PC-3 (cell line): ENCODE measurements around the gene ADARB2. TPM values are rescaled to one million over a fixed set of nuclear protein-coding genes. Genes with fewer than 3 reads are reported as not detected.

Experiments used
- ATAC-seq: fragments of 200-7000 bp; cut with Tn5 transposase; 2 replicates; pipeline ENCODE4 v1.9.1; 2020; ENCODE audit warnings: mild to moderate bottlenecking, moderate library complexity
- BruUV-seq: library from RNA; stranded (reverse); fragments of 400-500 nt; replicated peaks from 2 replicates; lab custom pipeline; 2021; lab: Mats Ljungman, UMichigan
- CTCF ChIA-PET: fragments of 300-600 bp; sonication (Branson Sonifier 250); formaldehyde crosslinking; loops from one replicate; lab custom pipeline; 2022; ENCODE audit warnings: antibody characterized with exemption; lab: Charles Lee
- POLR2A ChIA-PET: fragments of 300-600 bp; sonication (Branson Sonifier 250); formaldehyde crosslinking; loops from one replicate; lab custom pipeline; 2022; ENCODE audit warnings: antibody characterized with exemption; ENCODE audit not compliant: unreplicated experiment; lab: Charles Lee
- DNase-seq: peaks from one replicate; pipeline ENCODE4 v3.0.0-alpha.2; 2015
- H2AFZ ChIP-seq: fragments of 300-600 bp; sonication (generic); 2 replicates; pipeline ENCODE4 v1.6.0; 2016; ENCODE audit warnings: antibody characterized with exemption, low read length
- H3F3A ChIP-seq: fragments of 300-600 bp; sonication (generic); one replicate; pipeline ENCODE4 v1.6.0; 2017; ENCODE audit warnings: antibody characterized with exemption, low read length, control low read depth, mild to moderate bottlenecking; ENCODE audit not compliant: unreplicated experiment
- H3K27ac ChIP-seq: fragments of 300-600 bp; sonication (generic); 2 replicates; pipeline ENCODE4 v1.5.1; 2016; ENCODE audit warnings: mild to moderate bottlenecking, low read length
- H3K27me3 ChIP-seq: fragments of 300-600 bp; sonication (generic); 2 replicates; pipeline ENCODE4 v1.6.1; 2016; ENCODE audit warnings: low read length, mixed read lengths
- H3K36me3 ChIP-seq: fragments of 300-600 bp; sonication (generic); 2 replicates; pipeline ENCODE4 v1.6.1; 2016; ENCODE audit warnings: low read depth, mixed run types, low read length, mixed read lengths
- H3K4me1 ChIP-seq: fragments of 300-600 bp; sonication (generic); 2 replicates; pipeline ENCODE4 v1.5.1; 2016; ENCODE audit warnings: low read length; ENCODE audit not compliant: insufficient read depth
- H3K4me2 ChIP-seq: fragments of 300-600 bp; sonication (generic); 2 replicates; pipeline ENCODE4 v1.6.0; 2016; ENCODE audit warnings: low read length
- H3K4me3 ChIP-seq: fragments of 300-600 bp; sonication (generic); 2 replicates; pipeline ENCODE4 v1.5.1; 2016; ENCODE audit warnings: mild to moderate bottlenecking, low read length, mixed read lengths
- H3K79me2 ChIP-seq: fragments of 300-600 bp; sonication (generic); 2 replicates; pipeline ENCODE4 v1.6.1; 2017; ENCODE audit warnings: low read length, mixed read lengths
- H3K9ac ChIP-seq: fragments of 300-600 bp; sonication (generic); 2 replicates; pipeline ENCODE4 v1.6.0; 2016; ENCODE audit warnings: mild to moderate bottlenecking, low read length
- H3K9me2 ChIP-seq: fragments of 300-600 bp; sonication (generic); replicated peaks from 2 replicates; pipeline ENCODE4 v1.6.1; 2016; ENCODE audit warnings: mixed run types, low read length, mixed read lengths
- H3K9me3 ChIP-seq: fragments of 300-600 bp; sonication (generic); 2 replicates; pipeline ENCODE4 v1.6.1; 2016; ENCODE audit warnings: low read length, mixed read lengths
- H4K20me1 ChIP-seq: fragments of 300-600 bp; sonication (generic); 2 replicates; pipeline ENCODE4 v1.6.1; 2016; ENCODE audit warnings: low read length, mixed read lengths
- CTCF ChIP-seq: fragments of 300-600 bp; sonication (generic); conservative IDR thresholded peaks from 2 replicates; pipeline ENCODE4 v1.5.1; 2017; ENCODE audit warnings: antibody characterized with exemption, low read depth, mild to moderate bottlenecking, low read length
- EZH2 ChIP-seq: fragments of 300-600 bp; sonication (generic); IDR thresholded peaks from one replicate; pipeline ENCODE4 v1.6.1; 2017; ENCODE audit warnings: antibody characterized with exemption, mild to moderate bottlenecking, low read length; ENCODE audit not compliant: unreplicated experiment
- EZH2phosphoT487 ChIP-seq: fragments of 300-600 bp; sonication (generic); IDR thresholded peaks from 2 replicates; pipeline ENCODE4 v1.6.1; 2018; ENCODE audit warnings: mild to moderate bottlenecking, antibody characterized with exemption, low read length, borderline replicate concordance
- intact Hi-C: fragments of 100-400 bp; cut with micrococcal nuclease; formaldehyde crosslinking; loops from 2 replicates; pipeline ENCODE4 v1.9.0; 2023
- total RNA-seq: library from RNA; depleted of rRNA; stranded (reverse); fragments of >200 nt; gene quantifications from 2 replicates; pipeline ENCODE4 v1.2.3, GENCODE V29; 2014

ADARB2 gene
- total RNA-seq, 1 experiment from 2014 or later = not detected

GRCh38 chr10:1615186-1615954, 122.0 kb downstream of the ADARB2 start:
- H3K36me3 ChIP-seq = no peaks in the 10 kb centered on the region
- H3K27ac ChIP-seq = no peak overlapping the region
- ATAC-seq (no peak), DNase-seq (no peak)
- intact Hi-C loops = no loop called here
- no peaks in the 10 kb centered on the region for H3K79me2 ChIP-seq
- H3K4me2 ChIP-seq = no peak overlapping the region
- H3K4me1 ChIP-seq = no peaks in the 10 kb centered on the region
- no peaks in the 10 kb centered on the region for H3K9me2 ChIP-seq
- H4K20me1 ChIP-seq = no peaks in the 10 kb centered on the region
- ChIA-PET CTCF (no interaction called here), POLR2A (no interaction called here)
- H3K9me3 ChIP-seq = no peaks in the 10 kb centered on the region
- no peak overlapping the region for H3K9ac ChIP-seq
- no peak overlapping the region for H2AFZ ChIP-seq
- no peak overlapping the region for H3K4me3 ChIP-seq
- H3F3A ChIP-seq = no peaks in the 10 kb centered on the region
- TF ChIP-seq EZH2 = no peak
- no peak for TF ChIP-seq EZH2phosphoT487
- no peak for TF ChIP-seq CTCF
- no TSS peak for BruUV-seq
- no peaks in the 10 kb centered on the region for H3K27me3 ChIP-seq

- H3K27me3 ChIP-seq = no peaks in the 10 kb centered on the region
- TF ChIP-seq EZH2 (no peak), CTCF (no peak), EZH2phosphoT487 (no peak)
- DNase-seq (no peak), ATAC-seq (no peak)
- H3K27ac ChIP-seq = no peak overlapping the region
- intact Hi-C loops = no loop called here
- no peak overlapping the region for H2AFZ ChIP-seq
- H3K9ac ChIP-seq = no peak overlapping the region
- ChIA-PET CTCF (no interaction called here), POLR2A (no interaction called here)
- no peak overlapping the region for H3K4me3 ChIP-seq
- H3K9me3 ChIP-seq = no peaks in the 10 kb centered on the region
- no peaks in the 10 kb centered on the region for H3K9me2 ChIP-seq
- H3K4me2 ChIP-seq = no peak overlapping the region
- H3K79me2 ChIP-seq = no peaks in the 10 kb centered on the region
- no peaks in the 10 kb centered on the region for H3K36me3 ChIP-seq
- H4K20me1 ChIP-seq = no peaks in the 10 kb centered on the region
- no peaks in the 10 kb centered on the region for H3F3A ChIP-seq
- H3K4me1 ChIP-seq = no peaks in the 10 kb centered on the region
- no TSS peak for BruUV-seq
These were observed 123.8 kb downstream of the ADARB2 start for GRCh38 chr10:1613511-1613910.

GRCh38 chr10:1612908-1613307, 124.4 kb downstream of the ADARB2 start:
- no peaks in the 10 kb centered on the region for H3K4me1 ChIP-seq
- H3K4me2 ChIP-seq = no peak overlapping the region
- no peak overlapping the region for H3K4me3 ChIP-seq
- no peaks in the 10 kb centered on the region for H3K9me2 ChIP-seq
- H3K9me3 ChIP-seq = no peaks in the 10 kb centered on the region
- H3K79me2 ChIP-seq = no peaks in the 10 kb centered on the region
- H2AFZ ChIP-seq = no peak overlapping the region
- intact Hi-C loops = no loop called here
- H3K27ac ChIP-seq = no peak overlapping the region
- ATAC-seq (no peak), DNase-seq (no peak)
- no peaks in the 10 kb centered on the region for H4K20me1 ChIP-seq
- H3K9ac ChIP-seq = no peak overlapping the region
- H3F3A ChIP-seq = no peaks in the 10 kb centered on the region
- TF ChIP-seq EZH2 = no peak
- no peak for TF ChIP-seq EZH2phosphoT487
- H3K27me3 ChIP-seq = no peaks in the 10 kb centered on the region
- ChIA-PET CTCF (no interaction called here), POLR2A (no interaction called here)
- no TSS peak for BruUV-seq
- no peaks in the 10 kb centered on the region for H3K36me3 ChIP-seq
